HUDEP-2 (cell line): Measurements from ENCODE around the gene TAF10.

Experiments
- DNase-seq, 76 experiments: peaks; one replicate each; lab custom pipeline; 2025; ENCODE audit not compliant: unreplicated experiment in 76 of 76; lab: John Stamatoyannopoulos, UW

Gene TAF10

DNA sequence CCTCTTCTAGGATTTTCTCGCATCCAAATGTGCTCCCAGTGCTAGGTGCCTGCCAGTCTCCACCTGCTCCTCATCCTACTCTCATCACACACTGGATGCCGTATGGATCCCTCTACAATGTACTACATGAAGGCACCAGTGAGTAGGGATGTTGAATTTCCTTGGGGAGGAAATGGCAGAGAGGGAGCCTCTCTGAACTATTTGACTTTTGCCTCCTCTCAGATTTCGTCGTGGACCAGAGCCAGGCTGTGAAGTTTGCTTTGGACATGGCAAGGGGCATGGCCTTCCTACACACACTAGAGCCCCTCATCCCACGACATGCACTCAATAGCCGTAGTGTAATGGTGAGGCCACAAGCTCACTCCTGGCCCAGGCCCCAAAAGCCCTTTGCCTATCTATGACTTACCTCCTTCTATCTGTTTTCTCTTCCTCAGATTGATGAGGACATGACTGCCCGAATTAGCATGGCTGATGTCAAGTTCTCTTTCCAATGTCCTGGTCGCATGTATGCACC is 2.5 kb downstream of the TAF10 start:
- no peak for DNase-seq

DNA sequence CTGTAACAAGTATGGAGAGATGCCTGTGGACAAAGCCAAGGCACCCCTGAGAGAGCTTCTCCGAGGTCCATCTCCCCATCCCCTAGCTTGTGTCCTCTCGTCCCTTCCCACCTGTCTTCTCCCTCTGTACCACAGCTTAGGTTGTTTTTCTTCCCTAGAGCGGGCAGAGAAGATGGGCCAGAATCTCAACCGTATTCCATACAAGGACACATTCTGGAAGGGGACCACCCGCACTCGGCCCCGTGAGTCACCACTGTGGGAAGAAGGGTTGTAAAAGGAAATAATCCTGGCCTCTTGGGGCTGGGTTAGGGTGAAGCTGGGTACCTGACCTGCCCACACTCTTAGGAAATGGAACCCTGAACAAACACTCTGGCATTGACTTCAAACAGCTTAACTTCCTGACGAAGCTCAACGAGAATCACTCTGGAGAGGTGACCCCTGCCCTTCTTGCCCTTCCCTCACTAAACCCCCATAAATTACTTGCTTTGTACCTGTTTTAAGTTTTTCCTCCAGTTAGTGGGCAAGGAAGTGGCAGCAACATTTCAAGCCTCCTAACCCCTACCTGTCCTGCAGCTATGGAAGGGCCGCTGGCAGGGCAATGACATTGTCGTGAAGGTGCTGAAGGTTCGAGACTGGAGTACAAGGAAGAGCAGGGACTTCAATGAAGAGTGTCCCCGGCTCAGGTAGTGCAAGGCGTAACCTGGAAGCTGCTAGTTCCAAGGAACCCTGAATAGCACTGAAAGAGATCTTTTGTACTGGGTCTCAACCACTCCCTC is 3.1 kb downstream of the TAF10 start:
- DNase-seq, result no peak

DNA sequence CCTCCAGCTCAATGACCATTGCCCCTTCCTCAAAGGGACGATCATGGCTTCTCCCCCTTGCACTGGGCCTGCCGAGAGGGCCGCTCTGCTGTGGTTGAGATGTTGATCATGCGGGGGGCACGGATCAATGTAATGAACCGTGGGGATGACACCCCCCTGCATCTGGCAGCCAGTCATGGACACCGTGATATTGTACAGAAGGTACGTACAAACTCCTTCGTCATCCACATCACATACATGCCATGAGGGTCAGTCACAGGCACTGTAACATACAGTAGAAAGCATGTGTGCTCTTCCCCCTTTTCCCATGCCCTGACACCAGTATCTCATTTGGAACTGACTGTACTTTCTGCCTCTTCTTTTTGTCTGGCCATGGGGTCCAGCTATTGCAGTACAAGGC is 4.0 kb downstream of the TAF10 start:
- DNase-seq, result no peak

DNA sequence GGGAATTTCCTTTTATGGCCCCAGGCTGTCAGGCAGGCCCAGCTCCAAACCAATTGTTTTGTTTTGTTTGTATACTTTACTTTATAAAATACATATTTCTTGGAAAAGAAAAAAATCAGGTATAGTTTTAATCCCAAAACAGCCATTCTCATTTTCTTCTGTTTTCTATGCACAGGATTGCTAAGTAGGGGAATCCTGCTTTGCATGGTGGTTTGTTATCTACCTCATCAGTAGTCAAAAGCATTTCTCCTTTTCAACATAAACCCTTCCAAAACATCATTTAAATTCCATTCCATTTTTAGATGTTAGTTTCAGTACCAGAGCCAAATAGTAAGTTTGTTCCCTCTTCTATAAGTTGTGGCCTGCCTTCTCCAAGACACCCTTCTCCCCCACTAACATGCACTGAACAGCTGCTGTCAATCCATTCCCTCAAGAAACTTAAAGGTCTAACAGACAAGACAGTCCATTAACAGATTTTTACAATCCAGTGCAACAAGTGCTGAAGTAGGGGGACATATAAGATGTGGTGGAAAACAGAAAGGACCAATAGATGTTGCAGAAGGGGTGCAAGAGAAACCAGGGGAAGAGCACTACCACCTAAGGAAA is 4.7 kb downstream of the TAF10 start:
- no peak for DNase-seq

DNA sequence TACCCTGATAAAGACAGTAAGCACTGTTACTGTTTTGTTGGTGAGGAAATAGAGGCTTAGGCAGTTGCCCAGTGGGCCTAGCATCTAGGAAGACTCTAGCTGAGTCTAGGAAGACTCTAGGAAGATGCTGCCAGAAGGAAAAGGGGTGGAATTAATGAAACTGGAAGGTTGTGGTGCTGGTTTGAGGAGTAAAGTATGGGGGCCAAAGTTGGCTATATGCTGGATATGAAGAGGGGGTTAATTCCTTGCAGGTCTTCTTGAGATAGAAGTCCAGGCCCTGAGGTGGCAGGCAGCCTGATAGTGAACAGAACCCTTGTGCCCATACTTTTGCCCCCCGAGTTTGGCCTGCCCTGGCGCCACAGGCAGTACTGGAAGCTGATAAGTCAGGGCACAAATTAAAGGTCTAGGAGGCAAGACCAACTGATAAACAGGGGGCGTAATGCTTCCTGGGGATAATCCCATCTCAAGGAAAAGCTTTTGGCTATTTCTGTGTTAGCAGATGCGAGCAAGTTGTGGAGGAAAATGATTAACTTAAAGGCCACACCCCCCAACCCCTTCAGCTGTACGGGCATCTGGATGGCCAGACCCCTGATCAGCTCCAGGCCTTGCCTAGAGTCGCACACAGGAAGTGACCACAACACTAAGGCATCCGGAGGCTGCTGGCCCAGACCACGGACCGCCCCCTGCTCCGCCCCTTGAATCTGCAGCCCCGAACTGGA is 5.4 kb downstream of the TAF10 start:
- peak in 58 of 76 experiments; percentile 6 to 78 (median 42) for DNase-seq

DNA sequence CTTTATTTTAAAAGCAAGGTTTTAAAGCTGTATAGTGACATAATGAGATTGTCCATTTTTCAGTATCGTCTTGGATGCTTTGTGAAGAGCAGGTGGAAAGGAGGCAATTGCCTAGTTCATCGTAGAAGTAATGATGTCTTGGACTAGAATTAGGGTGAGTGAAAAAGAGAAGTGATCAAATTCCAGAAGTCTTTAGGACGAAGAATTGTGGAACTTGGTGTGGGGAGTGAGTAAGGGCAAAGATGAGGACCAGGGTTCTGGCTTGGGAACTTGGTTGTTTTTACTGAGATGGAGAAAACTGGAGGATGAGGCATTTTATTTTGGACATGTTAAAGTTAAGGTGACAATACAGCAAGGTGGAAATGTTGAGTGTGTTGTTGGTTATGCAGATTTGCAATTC is 7.2 kb downstream of the TAF10 start:
- no peak for DNase-seq

DNA sequence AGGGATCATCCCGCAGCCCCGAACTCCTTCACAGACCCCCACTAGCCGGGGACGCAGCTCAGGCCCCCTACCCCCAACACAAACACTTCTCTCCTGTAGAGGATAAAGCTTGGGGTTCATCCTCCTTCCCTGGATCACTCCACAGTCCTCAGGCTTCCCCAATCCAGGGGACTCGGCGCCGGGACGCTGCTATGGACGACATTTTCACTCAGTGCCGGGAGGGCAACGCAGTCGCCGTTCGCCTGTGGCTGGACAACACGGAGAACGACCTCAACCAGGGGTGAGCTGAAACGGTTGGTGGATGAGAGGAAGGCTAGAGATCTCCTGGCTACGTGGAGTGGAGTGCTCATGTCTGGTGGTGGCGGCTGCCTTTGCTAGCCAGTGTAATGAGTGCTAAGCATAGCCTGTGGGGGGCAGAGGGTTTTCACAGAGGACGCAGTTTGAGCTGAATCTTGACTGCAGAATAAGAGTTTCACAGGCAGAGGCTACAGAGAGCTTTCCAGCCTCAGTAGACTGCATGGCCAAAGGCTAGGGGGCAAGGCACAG is 7.9 kb downstream of the TAF10 start:
- peak in 45 of 76 experiments; percentile 5 to 53 (median 28) for DNase-seq

DNA sequence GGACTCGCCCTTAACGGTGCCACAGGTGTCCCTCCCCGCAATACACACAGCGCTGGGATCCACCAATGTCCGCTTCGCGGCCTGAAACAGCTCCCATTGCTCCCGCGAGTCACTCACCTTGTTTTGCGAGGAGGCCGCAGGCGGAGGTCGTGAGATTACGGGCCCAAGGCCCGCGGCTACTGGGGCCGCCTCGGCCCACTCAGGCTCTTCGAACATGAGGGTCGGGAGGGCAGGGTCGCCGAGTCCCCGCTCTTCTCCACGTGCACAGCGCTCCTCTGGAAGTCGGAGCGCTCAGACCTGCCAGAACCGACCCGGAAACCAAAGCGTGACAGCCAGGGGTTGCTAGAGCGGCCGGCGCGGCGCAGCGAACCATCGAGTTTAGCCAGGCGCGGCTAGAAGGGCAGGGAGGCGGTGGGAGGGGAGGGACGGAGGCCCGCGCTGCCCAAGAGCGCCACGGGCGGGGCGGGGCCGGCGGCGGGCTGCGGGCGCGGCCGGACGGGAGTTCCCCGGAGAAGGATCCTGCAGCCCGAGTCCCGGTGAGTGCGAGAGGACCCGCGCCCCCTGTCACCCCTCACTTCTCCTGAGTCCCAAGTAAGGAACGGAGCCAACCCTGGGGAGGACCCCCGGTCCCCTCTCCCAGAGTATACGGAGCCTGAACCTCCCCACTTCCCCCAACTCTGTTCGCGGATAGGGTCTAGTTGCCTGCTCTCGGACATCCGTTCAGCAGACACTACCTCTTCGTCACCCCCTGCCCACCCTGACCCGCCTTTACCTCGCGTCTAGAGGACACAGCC is 8.5 kb downstream of the TAF10 start, which contains the start of the genes ILK and RRP8:
Gene ILK (plus strand): TSS at position 488 of the 794 bp plus-strand sequence. CDS start 498 bp downstream, outside the sequence.
Gene RRP8 (minus strand): TSS at position 330 of the 794 bp plus-strand sequence. CDS start 114 bp downstream, at position 216.
- DNase-seq, result peak in 74 of 76 experiments; percentile 29 to 90 (median 77)

DNA sequence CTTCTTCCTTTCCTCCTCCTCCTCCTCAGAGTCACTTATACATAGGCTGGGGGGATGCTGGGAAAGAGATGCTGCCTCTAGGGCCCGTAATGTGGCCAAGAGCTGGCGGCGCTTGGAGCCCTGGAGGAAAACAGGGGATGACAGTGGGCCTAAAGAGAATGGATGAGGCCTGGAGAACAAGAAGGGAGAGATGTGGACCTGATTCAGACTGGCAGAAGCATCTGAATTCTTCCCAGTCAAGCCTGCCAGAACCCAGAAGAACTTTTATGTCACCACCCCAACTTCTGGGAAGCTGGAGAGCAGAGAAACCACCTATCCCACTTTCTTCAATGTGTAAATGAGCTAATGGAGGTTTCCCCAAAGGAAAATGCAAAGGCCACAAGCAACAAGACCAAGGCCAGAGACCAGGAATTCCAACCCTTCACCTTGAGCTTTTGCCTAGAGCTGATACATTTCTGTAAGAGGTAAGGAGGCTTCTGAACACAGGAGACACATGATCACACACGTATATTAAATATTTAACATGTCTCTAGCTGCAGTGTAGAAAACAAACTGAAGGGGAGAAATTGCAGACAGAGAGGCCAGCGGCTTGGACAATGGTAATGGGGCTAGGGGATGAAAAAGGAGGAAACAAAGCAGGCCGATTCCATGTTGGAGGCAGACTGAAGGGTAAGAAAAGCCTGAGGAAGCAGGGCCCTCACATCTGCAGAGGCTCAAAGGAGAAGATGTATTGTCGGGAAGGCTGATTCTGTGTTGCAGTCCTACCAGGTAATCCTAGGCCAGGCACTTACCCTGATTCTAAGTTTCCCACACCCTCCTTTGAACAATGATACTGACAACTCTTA is 9.7 kb downstream of the TAF10 start:
- no peak for DNase-seq

DNA sequence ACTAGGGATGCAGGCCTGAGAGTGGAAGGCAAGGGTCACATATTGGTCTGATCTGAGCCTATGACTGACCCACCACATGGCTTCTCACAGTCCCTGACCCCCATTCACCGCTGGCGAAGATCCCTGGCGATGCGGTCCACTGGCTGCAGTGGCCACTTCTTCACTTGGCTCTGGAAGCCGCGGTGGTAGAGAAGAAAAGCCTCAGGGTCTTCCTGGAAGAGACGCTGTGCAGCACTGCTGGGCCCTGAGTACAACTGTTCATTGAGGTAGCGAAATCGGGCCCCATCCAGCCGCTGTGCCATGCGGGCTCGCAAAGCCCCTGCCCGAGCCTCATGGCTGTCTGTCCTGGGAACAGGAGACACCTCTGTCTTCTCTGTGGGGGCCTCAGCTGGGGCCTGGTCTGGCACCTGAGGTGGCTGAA is 11.0 kb downstream of the TAF10 start:
- no peak for DNase-seq

DNA sequence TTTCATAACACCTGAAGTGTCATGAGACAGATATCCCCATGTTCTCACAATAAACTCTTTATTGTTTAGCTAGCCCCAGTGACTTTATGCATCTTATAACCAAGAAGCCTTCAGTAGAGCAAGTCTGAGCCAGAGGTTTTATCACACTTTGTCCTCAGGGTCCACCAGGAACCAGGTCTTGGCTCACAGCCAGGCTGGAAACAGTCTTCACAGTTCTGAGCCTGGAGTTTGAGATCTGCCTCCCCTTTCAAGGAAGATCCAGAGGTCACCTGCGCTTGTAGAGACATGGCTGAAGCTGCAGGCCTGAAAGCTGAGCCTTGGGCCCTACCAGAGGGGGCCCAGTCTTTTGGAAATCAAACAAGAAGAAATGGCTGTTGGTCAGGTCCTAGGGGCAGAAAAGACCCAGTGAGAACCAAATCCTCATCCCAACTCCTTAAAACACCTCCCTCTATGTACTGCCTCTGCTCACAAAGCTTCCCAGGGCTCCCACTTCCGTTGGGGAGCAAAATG is 12.1 kb downstream of the TAF10 start:
- DNase-seq, result no peak

DNA sequence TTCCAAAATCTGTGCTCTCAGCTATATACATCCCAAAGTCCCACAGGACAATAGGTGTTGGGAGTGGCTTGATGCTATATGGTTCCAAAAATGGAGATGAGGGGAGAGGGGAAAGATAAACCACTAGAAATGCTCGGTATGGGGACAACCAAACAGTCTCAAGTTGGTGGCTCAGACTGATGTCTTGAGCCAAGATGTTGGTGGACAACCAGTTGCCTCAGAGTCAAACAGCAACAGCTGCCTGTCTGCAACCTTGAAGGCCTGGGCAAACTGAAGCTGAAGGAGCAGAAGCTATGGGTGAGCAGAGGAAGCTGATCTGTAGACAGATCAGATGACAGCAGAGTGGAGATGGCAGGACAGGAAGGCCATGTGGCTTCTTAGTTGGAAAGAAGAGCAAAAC is 12.6 kb downstream of the TAF10 start:
- no peak for DNase-seq

DNA sequence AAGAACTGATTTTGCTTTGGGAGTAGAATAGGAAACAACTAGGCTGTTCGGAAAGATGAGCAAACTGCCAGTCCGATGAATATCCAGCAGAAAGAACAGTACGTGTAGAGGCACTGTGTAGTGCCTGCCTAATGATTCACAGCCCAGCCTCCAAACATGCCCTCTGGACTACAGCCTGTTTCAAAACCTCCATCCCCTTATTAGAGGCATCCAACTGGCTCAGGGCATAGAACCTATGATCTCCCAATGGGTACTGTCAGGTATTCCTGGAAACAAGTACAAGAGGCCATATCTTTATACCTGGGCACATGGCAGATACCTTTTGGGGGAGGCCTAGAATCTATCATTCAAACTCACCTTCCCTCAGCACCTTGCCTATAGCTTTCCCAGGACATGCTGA is 13.5 kb downstream of the TAF10 start:
- DNase-seq, result no peak

DNA sequence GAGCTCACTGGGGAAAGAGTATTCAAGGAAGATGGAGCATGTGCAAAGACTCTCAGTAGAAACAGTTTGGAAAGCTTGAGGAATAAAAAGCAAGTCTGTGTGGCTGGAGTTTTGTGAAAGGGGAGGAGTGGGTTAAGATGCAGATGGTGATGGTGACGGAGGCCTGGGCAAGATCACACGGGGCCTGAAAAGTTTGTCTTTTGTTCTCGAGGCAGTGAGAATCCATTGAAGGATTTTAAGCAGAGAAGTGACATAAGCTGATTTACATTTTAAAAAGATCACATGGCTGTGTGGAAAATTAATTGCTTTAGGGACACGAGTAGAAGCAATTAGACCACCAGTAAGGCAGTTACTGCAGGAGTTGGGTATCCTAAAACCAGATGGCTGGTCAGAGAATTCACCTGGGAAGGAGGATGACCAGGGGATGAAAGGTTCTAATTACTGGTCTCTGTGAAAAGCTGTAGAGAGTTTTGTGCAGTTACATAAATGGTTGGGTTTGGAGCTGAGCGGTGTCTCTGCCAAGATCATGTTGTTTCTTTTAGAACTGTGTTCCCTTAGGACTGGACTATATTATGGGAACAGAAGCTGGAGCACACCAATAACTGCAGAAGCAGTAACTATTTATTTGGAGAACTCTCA is 15.7 kb downstream of the TAF10 start:
- no peak for DNase-seq

DNA sequence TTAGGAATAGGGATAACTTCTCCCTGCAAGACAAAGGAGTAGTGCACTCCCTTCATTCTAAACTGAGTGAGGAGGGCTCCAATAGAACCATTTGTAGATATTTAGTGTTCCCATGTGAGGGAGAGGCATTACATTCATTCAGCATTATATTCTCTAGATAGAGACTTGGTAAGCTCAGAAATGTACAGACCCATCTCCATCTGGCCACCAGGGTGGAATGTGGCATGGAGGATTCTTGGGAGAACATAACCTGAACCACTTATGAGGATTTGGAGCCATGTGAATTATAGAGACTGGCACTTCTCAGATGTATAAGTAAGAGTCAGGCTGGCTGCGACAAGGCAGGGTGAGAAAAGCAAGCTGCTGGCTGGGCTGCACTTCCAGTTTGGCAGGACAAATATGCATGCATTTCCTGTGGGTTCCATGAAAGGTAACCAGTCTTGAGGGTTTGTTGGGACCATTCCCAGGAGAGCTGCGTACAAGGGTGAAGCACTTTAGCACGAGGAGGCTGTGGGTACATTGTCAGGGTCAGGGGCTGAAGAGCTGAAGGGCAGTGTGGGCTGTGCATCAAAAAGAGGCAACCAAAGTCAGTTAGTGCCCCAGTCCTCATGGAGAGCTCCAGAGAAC is 17.8 kb downstream of the TAF10 start:
- no peak for DNase-seq

DNA sequence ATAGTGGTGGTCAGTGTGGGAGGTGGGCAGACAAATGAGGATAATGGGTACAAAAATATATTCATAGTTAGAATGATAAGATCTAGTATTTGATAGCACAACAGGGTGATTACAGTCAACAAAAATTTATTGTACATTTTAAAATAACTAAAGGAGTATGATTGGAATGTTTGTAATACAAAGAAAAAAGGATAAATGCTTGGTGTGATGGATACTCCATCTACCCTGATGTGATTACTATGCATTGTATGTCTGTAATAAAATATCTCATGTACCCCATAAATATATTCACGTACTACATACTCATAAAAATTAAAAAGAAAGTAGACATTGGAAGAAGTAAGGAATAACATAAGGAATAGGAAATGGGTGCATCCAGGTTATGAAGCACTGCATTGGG is 24.0 kb downstream of the TAF10 start:
- no peak for DNase-seq

DNA sequence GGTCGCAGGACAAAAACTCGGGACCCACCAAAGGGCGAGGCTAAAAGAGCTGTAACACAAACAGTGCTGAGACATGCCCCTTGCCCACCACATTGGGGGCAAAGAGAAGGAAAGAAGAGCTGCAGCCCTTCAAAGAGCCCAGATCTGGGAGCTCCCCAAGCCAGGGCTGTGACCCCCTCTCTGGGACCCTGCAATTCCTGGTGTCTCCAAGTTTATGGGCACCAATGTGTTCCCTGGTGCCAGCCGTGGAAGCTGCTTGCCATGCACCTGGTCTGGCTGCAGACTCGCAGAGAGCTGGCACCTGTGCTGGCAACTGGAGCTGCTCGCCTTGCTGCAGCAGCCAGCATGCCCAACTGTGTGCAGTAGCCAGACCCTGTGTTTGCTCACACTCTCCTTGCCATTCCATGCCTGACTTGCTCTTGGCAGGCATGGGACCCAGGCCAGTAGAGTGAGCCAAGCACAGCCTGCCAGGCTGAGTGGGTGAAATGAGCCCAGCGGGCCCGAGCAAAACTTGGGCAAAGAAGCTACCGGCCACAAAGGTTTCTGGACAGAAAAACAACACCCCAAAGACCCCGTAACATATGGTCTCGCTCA is 24.6 kb downstream of the TAF10 start:
- DNase-seq, result no peak
